A549 treated with ZK216348 at 1 μM for 4 hours (cell line): Measurements from ENCODE around the gene KCTD6. TPM values are rescaled to one million over a fixed set of nuclear protein-coding genes. Genes with fewer than 3 reads are reported as not detected.

Source experiments
- total RNA-seq: library from RNA; stranded (reverse); fragments of 200-300 nt; extraction: Qiagen RNA extraction; gene quantifications from 5 replicates; pipeline ENCODE4 v1.2.3, GENCODE V29; 2022; ENCODE audit warnings: low read depth

The KCTD6 gene
- total RNA-seq = 5.1 to 9.5 TPM (median 8.0 TPM) in 5 replicates

DNA sequence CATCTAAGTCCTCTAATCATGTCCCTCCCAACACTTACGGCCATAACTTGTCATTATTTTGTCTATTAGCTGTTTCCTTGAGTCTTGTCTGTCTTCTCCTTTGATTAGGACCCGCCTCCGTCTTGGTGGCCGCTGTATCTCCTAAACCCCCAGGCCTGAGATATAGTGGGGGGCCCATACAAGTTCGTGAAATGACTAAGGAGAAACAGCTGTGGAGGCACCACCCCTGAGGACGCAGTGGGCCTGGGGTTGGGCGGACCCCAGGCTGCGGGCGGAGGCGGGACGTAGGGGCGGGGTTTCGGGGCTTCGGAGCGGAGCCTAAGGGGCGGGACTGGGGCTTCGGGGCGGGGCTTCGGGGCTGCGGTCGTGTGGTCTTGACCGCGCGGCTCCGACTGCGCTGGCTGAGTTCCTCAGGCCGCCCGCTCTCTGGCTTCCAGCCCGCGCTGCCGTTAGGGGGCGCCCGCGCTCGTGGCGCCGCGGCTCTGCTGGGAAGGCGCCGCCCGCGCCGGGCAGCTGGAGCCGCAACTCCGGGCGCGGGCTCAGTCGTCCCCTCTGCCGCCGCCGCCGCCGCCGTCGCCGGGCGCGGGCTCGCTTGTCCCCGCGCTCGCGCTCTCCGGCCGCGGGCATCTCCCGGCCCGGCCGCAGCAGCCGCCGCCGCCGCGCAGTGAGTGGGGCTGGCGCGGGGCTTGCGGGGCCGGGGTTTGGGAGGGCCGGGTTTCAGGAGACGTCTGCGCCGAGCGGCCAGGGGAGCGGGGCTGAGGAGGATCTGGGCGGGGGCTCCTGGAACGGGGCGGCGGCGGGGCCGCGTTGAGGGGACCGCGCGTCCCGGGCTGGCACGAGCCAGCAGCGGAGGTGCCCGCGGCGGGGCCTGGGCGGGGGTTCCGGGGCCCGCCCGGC lies at the start of gene KCTD6:
Gene KCTD6, plus strand, starts transcription at position 591 of the 897 bp plus-strand sequence. CDS start 6,660 bp downstream, outside the sequence.

DNA sequence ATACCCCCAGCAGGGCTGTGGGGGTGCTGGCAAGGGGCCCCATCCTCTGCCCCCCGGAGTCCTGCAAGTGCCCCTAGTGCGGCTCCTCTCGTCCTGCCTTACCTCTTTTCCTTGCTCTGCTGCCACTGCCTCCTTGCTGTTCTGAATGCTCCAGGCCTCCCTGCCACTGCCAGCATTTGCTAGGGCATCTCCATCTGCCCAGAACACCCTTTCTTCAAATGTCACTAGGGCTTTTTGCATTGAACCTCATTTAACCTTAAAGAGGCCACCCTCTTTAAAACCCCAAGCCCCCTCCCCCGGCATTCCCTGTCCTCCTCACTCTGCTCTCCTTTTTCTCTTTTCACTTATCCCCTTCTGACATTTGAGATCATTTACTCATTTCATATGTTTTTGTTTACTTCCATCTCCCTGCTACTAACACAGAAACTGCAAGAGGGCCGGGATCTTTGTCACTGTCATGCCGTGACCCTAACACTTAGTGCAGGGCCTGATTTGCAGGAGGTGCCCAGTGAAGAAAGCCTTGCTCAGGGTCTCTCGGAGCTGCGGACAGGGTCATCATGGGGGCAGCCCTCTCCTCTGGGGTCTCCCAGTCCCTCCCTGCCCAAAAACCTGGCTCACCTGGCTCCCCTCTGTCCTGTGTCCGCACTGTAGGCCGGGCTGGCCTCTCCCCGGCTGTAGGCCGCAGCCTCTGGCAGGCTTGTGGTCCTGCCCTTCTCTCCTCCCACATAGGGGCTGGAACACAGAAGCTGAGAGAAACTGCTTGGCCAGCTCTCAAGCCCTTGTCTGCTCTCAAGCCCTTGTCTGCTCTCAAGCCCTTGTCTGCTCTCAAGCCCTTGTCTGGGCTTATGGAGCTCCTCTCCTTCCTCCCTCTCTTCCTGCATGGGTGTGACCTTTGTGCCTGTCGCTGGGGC lies 44.9 kb downstream of the KCTD6 start, which contains the start of gene ACOX2:
Gene ACOX2, minus strand, starts transcription at position 690 of the 911 bp plus-strand sequence. CDS start 2,084 bp downstream, outside the sequence.

Other genes with a start within 250 kb of the KCTD6 start
- 9.6 to 11.4 TPM (median 10.5 TPM) in 5 replicates for gene RPP14, start 185.9 kb upstream of the KCTD6 start, total RNA-seq
- gene HTD2, start 185.6 kb upstream of the KCTD6 start, total RNA-seq = 6.0 to 8.3 TPM (median 7.5 TPM) in 5 replicates
- 3.8 to 7.5 TPM (median 5.9 TPM) in 5 replicates for gene PXK, start 159.2 kb upstream of the KCTD6 start, total RNA-seq
- 51.7 to 63.9 TPM (median 58.5 TPM) in 5 replicates for gene PDHB, start 58.3 kb upstream of the KCTD6 start, total RNA-seq
- gene ACOX2, start 45.1 kb downstream of the KCTD6 start, total RNA-seq = 7.4 to 11.4 TPM (median 8.2 TPM) in 5 replicates
- gene FAM107A, start 85.3 kb downstream of the KCTD6 start, total RNA-seq = 0.13 TPM in 1 of 5 replicates, not detected in the others
- gene FAM3D, start 174.7 kb downstream of the KCTD6 start, total RNA-seq = 0.13 TPM in 1 of 5 replicates, not detected in the others